ENCODE results near the gene BLNK. TPM values are rescaled to one million over a fixed set of nuclear protein-coding genes. Genes with fewer than 3 reads are reported as not detected.
A peak's percentile ranks its signal among the peaks of the same experiment; 100 is the strongest.

The BLNK gene
- total and polyA plus RNA-seq, 2 experiments from 2014 or later, result 0.11 TPM; not detected in 1

DNA sequence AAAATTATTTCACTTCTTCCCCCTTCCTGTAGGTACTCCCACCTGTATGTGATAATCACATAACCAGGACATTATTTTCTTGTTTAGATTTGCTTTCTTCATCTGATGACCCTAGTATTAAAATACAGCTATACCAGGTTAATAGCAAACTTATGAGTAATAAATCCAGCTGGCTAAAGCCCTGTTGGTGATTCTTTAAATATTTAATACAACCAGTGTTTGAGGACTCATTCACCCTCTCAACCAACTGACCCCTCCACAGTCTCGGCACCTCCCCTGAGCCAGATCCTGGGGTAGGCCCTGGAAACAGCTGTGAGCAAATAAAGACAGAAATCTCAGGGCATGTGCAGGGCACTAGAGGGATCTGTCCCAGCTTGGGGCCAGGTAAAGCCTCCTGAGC, 58.5 kb downstream of the BLNK start:
- Histone ChIP-seq H3K9me2 (ENCODE audit: insufficient read depth) (peaks cover 5% of the 10 kb centered on the region; the same call in 1 of the 2 replicates), H3K4me1 (ENCODE audit: insufficient read depth) (no peaks in the 10 kb centered on the region), H3K79me2 (replicated peaks; ENCODE audit: insufficient read depth) (no peaks in the 10 kb centered on the region), H3K36me3 (ENCODE audit: insufficient read depth) (no peaks in the 10 kb centered on the region), H3K4me2 (no peak overlapping the region), H3K27me3 (ENCODE audit: insufficient read depth) (no peaks in the 10 kb centered on the region), H4K20me1 (replicated peaks; ENCODE audit: insufficient read depth) (no peaks in the 10 kb centered on the region), H3K27ac (ENCODE audit: low read depth) (no peak overlapping the region), H3F3A (replicated peaks; ENCODE audit: low read depth) (no peaks in the 10 kb centered on the region), H2AFZ (0 out of 2 replicates have a peak overlapping the region, but pooled peaks have one; percentile 81), H3K4me3 (no peak overlapping the region)
- Mint-ChIP-seq H3K27ac (no peak overlapping the region), H3K4me3 (no peak overlapping the region), H3K9me3 (no peaks in the 10 kb centered on the region), H3K36me3 (ENCODE audit: low read depth) (no peaks in the 10 kb centered on the region), H3K27me3 (ENCODE audit: insufficient read depth, low read depth, poor library complexity) (peaks cover 4% of the 10 kb centered on the region), H3K4me1 (no peaks in the 10 kb centered on the region; the same call in 2 of the 3 replicates)
- no peak for ATAC-seq
- TF ChIP-seq, protein P1, sequence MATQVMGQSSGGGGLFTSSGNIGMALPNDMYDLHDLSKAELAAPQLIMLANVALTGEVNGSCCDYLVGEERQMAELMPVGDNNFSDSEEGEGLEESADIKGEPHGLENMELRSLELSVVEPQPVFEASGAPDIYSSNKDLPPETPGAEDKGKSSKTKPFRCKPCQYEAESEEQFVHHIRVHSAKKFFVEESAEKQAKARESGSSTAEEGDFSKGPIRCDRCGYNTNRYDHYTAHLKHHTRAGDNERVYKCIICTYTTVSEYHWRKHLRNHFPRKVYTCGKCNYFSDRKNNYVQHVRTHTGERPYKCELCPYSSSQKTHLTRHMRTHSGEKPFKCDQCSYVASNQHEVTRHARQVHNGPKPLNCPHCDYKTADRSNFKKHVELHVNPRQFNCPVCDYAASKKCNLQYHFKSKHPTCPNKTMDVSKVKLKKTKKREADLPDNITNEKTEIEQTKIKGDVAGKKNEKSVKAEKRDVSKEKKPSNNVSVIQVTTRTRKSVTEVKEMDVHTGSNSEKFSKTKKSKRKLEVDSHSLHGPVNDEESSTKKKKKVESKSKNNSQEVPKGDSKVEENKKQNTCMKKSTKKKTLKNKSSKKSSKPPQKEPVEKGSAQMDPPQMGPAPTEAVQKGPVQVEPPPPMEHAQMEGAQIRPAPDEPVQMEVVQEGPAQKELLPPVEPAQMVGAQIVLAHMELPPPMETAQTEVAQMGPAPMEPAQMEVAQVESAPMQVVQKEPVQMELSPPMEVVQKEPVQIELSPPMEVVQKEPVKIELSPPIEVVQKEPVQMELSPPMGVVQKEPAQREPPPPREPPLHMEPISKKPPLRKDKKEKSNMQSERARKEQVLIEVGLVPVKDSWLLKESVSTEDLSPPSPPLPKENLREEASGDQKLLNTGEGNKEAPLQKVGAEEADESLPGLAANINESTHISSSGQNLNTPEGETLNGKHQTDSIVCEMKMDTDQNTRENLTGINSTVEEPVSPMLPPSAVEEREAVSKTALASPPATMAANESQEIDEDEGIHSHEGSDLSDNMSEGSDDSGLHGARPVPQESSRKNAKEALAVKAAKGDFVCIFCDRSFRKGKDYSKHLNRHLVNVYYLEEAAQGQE (IDR thresholded peaks at IDR 0.05; ENCODE audit: unreplicated experiment), result no peak
- TF ChIP-seq NANOG (IDR thresholded peaks at IDR 0.05; ENCODE audit: borderline replicate concordance), result no peak
- no peak for TF ChIP-seq ZNF114 (CRISPR knock-in tag; IDR thresholded peaks at IDR 0.05)
- TF ChIP-seq, protein P2, sequence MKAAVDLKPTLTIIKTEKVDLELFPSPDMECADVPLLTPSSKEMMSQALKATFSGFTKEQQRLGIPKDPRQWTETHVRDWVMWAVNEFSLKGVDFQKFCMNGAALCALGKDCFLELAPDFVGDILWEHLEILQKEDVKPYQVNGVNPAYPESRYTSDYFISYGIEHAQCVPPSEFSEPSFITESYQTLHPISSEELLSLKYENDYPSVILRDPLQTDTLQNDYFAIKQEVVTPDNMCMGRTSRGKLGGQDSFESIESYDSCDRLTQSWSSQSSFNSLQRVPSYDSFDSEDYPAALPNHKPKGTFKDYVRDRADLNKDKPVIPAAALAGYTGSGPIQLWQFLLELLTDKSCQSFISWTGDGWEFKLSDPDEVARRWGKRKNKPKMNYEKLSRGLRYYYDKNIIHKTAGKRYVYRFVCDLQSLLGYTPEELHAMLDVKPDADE (IDR thresholded peaks at IDR 0.05), result no peak
- no peak for TF ChIP-seq ZNF462 (CRISPR knock-in tag; IDR thresholded peaks at IDR 0.05)
- no peak for TF ChIP-seq POLR2AphosphoS5 (IDR thresholded peaks at IDR 0.05; ENCODE audit: low read depth)
- no peak for TF ChIP-seq STAT1 (IDR thresholded peaks at IDR 0.05; ENCODE audit: unreplicated experiment)
- TF ChIP-seq EZH2phosphoT487 (IDR thresholded peaks at IDR 0.05; ENCODE audit: unreplicated experiment), result no peak
- no peak for TF ChIP-seq JUNB (IDR thresholded peaks at IDR 0.05; ENCODE audit: unreplicated experiment)
- TF ChIP-seq CREB1 (CRISPR knock-in tag; IDR thresholded peaks at IDR 0.05; ENCODE audit: low read depth), result no peak
- TF ChIP-seq EZH2 (IDR thresholded peaks at IDR 0.05; ENCODE audit: low read depth, unreplicated experiment), result no peak
- TF ChIP-seq ZNF331 (CRISPR knock-in tag; IDR thresholded peaks at IDR 0.05; ENCODE audit: low read depth), result no peak
- DNase-seq (ENCODE audit: low spot score), result no peak
